H9 (cell line): ENCODE results near the gene SOX21. TPM values are rescaled to one million over a fixed set of nuclear protein-coding genes. Genes with fewer than 3 reads are reported as not detected.

Experiments
- DNase-seq: peaks from one replicate; pipeline ENCODE4 v3.0.0-alpha.2; 2017
- H2AFZ ChIP-seq: one replicate; pipeline ENCODE4 v1.6.1; 2013; ENCODE audit warnings: mild to moderate bottlenecking, low read length, control low read depth, moderate library complexity
- H2AK5ac ChIP-seq: 2 replicates; pipeline ENCODE4 v1.6.1; 2013; ENCODE audit warnings: low read length, control low read depth, mixed read lengths; ENCODE audit not compliant: insufficient read length
- H2BK120ac ChIP-seq: one replicate; pipeline ENCODE4 v1.6.1; 2013; ENCODE audit warnings: low read depth, mild to moderate bottlenecking, low read length, control low read depth, inconsistent platforms; ENCODE audit not compliant: poor library complexity, severe bottlenecking
- H2BK12ac ChIP-seq: 2 replicates; pipeline ENCODE4 v1.6.1; 2013; ENCODE audit warnings: low read length, control low read depth, mixed read lengths, low read depth; ENCODE audit not compliant: insufficient read length
- H2BK15ac ChIP-seq: 2 replicates; pipeline ENCODE4 v1.6.1; 2013; ENCODE audit warnings: low read depth, low read length, control low read depth
- H2BK20ac ChIP-seq: one replicate; pipeline ENCODE4 v1.6.1; 2013; ENCODE audit warnings: low read depth, mild to moderate bottlenecking, low read length, control low read depth, inconsistent platforms; ENCODE audit not compliant: poor library complexity, severe bottlenecking
- H2BK5ac ChIP-seq: 2 replicates; pipeline ENCODE4 v1.6.1; 2013; ENCODE audit warnings: low read length, control low read depth, mixed read lengths; ENCODE audit not compliant: insufficient read length
- H3K14ac ChIP-seq: 2 replicates; pipeline ENCODE4 v1.6.1; 2013; ENCODE audit warnings: low read length, control low read depth; ENCODE audit not compliant: insufficient read depth
- H3K18ac ChIP-seq: 2 replicates; pipeline ENCODE4 v1.6.1; 2013; ENCODE audit warnings: low read depth, mild to moderate bottlenecking, mixed read lengths, low read length, control low read depth; ENCODE audit not compliant: insufficient read length
- H3K23ac ChIP-seq: 2 replicates; pipeline ENCODE4 v1.6.1; 2013; ENCODE audit warnings: low read length, control low read depth, mixed read lengths, low read depth; ENCODE audit not compliant: insufficient read length
- H3K23me2 ChIP-seq: 2 replicates; pipeline ENCODE4 v1.6.1; 2013; ENCODE audit warnings: low read depth, mild to moderate bottlenecking, mixed read lengths, low read length, control low read depth; ENCODE audit not compliant: insufficient read length, poor library complexity, severe bottlenecking
- H3K27ac ChIP-seq: 2 replicates; pipeline ENCODE4 v1.5.1; 2013; ENCODE audit warnings: low read length, control low read depth, mixed read lengths, low read depth; ENCODE audit not compliant: insufficient read length
- H3K27me3 ChIP-seq: 2 replicates; pipeline ENCODE4 v1.6.1; 2013; ENCODE audit warnings: low read length, control low read depth, inconsistent platforms; ENCODE audit not compliant: insufficient read depth
- H3K4ac ChIP-seq: 2 replicates; pipeline ENCODE4 v1.6.1; 2013; ENCODE audit warnings: low read depth, mild to moderate bottlenecking, control low read depth, inconsistent platforms, low read length, moderate library complexity
- H3K4me1 ChIP-seq: 2 replicates; pipeline ENCODE4 v1.6.1; 2013; ENCODE audit warnings: low read length, control low read depth, inconsistent platforms; ENCODE audit not compliant: insufficient read depth
- H3K4me2 ChIP-seq: 2 replicates; pipeline ENCODE4 v1.6.1; 2013; ENCODE audit warnings: low read length, control low read depth, mixed read lengths; ENCODE audit not compliant: insufficient read length, insufficient read depth
- H3K56ac ChIP-seq: 2 replicates; pipeline ENCODE4 v1.6.1; 2013; ENCODE audit warnings: low read depth, mild to moderate bottlenecking, mixed read lengths, low read length, control low read depth; ENCODE audit not compliant: insufficient read length
- H3K79me1 ChIP-seq: 2 replicates; pipeline ENCODE4 v1.6.1; 2013; ENCODE audit warnings: low read depth, mild to moderate bottlenecking, moderate library complexity, low read length, control low read depth, inconsistent platforms; ENCODE audit not compliant: insufficient read depth, poor library complexity, severe bottlenecking
- H3K79me2 ChIP-seq: 2 replicates; pipeline ENCODE4 v1.6.1; 2013; ENCODE audit warnings: low read length, control low read depth, inconsistent platforms; ENCODE audit not compliant: insufficient read depth
- H3K9ac ChIP-seq: 2 replicates; pipeline ENCODE4 v1.6.1; 2013; ENCODE audit warnings: low read length, control low read depth, mixed read lengths; ENCODE audit not compliant: insufficient read length; ENCODE audit errors: extremely low read depth
- H3K9me3 ChIP-seq: one replicate; pipeline ENCODE4 v1.6.1; 2013; ENCODE audit warnings: low read depth, low read length, inconsistent platforms; ENCODE audit not compliant: control insufficient read depth
- H3T11ph ChIP-seq: one replicate; pipeline ENCODE4 v1.6.1; 2013; ENCODE audit warnings: mild to moderate bottlenecking, low read length, control low read depth, inconsistent platforms
- H4K20me1 ChIP-seq: one replicate; pipeline ENCODE4 v1.6.1; 2013; ENCODE audit not compliant: control insufficient read depth, insufficient read length, insufficient read depth
- H4K5ac ChIP-seq: 2 replicates; pipeline ENCODE4 v1.6.1; 2013; ENCODE audit warnings: low read depth, mild to moderate bottlenecking, mixed read lengths, low read length, control low read depth; ENCODE audit not compliant: insufficient read length
- H4K8ac ChIP-seq: replicated peaks from 2 replicates; pipeline ENCODE4 v1.6.1; 2013; ENCODE audit warnings: low read length, control low read depth, mixed read lengths, low read depth; ENCODE audit not compliant: insufficient read length
- H4K91ac ChIP-seq: 2 replicates; pipeline ENCODE4 v1.6.1; 2013; ENCODE audit warnings: low read depth, mild to moderate bottlenecking, moderate library complexity, mixed read lengths, low read length, control low read depth; ENCODE audit not compliant: insufficient read length
- H3K27ac Mint-ChIP-seq, 3 experiments: 2 replicates in 2 of 3; 3 replicates in 1 of 3; pipeline ENCODE4 v1.8.0; 2020 to 2021; ENCODE audit warnings: mixed read lengths in 3 of 3, mild to moderate bottlenecking in 1 of 3, moderate library complexity in 1 of 3
- H3K27me3 Mint-ChIP-seq: 2 replicates; pipeline ENCODE4 v1.8.0; 2021; ENCODE audit warnings: low read depth, mild to moderate bottlenecking, moderate library complexity, mixed read lengths
- H3K36me3 Mint-ChIP-seq, 3 experiments: 2 replicates in 2 of 3; 3 replicates in 1 of 3; pipeline ENCODE4 v1.8.0; 2020 to 2021; ENCODE audit warnings: low read depth in 3 of 3, mixed read lengths in 3 of 3; ENCODE audit not compliant: insufficient read depth in 1 of 3
- H3K4me1 Mint-ChIP-seq, 2 experiments: 2 replicates each; pipeline ENCODE4 v1.8.0; 2020; ENCODE audit warnings: mixed read lengths in 2 of 2
- H3K4me3 Mint-ChIP-seq, 2 experiments: 2 replicates in 1 of 2; 3 replicates in 1 of 2; pipeline ENCODE4 v1.8.0; 2020 to 2021; ENCODE audit warnings: mild to moderate bottlenecking in 2 of 2, mixed read lengths in 2 of 2, moderate library complexity in 1 of 2
- H3K9me3 Mint-ChIP-seq, 2 experiments: 2 replicates in 1 of 2; 3 replicates in 1 of 2; pipeline ENCODE4 v1.8.0; 2020; ENCODE audit warnings: mild to moderate bottlenecking in 2 of 2, mixed read lengths in 2 of 2, moderate library complexity in 1 of 2
- WGBS: extraction: QIAGEN DNeasy Blood & Tissue Kit; methylation state at CpG from one replicate; pipeline ENCODE4 v1.1.7; 2013; ENCODE audit warnings: missing lambda C conversion rate, low lambda C conversion rate, mixed read lengths; ENCODE audit not compliant: insufficient read length; ENCODE audit errors: extremely low coverage; 5-methylcytosine and 5-hydroxymethylcytosine counted together
- total RNA-seq: library from RNA; stranded (reverse); gene quantifications from 2 replicates; pipeline ENCODE4 v1.2.1, GENCODE V29; 2021
- TF ChIP-seq, protein P1 (sequence below): fragments of 200-600 bp; sonication (generic); conservative IDR thresholded peaks from 3 replicates; pipeline ENCODE4 v1.8.0; 2021; ENCODE audit warnings: antibody characterized with exemption, mild to moderate bottlenecking

The SOX21 gene
- total RNA-seq, 1 experiment from 2014 or later = 38.4 TPM

DNA sequence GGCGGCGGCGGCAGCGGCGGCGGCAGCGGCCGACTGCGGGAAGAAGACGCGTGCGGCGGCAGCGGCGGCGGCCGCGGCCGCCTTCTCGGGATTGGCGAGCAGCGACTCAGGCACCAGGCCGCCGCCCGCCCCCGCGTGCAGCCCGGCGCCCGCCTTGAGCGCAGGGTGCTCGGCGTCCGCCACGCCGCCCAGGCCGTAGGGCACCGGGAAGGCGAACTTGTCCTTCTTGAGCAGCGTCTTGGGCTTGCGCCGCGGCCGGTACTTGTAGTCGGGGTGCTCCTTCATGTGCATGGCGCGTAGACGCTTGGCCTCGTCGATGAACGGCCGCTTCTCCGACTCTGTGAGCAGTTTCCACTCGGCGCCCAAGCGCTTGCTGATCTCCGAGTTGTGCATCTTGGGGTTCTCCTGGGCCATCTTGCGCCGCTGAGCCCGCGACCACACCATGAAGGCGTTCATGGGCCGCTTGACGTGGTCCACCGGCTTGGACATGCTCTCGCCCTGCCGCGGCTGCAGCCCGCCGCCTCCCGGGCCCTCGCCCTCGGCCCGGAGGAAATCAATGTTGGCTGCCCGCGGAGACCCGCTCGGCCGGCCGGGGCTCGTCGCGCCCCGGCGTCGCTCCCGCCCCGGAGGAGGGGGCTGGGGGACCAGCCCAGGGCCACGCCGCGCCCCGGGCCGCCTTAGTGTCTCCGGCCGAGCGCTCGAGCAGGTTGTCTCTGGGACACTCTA is 621 bp downstream of the SOX21 start:
- no CpG with 5 or more reads among the region's 97 CpGs for WGBS
- Mint-ChIP-seq H3K27ac (no peak overlapping the region), H3K27me3 (peaks cover 70% of the 10 kb centered on the region), H3K36me3 (peaks cover 0 to 30% (median 7%) of the 10 kb centered on the region in 3 experiments; a peak in 5 of 7 replicates), H3K4me3 (peak overlapping the region; percentile 89), H3K9me3 (no peaks in the 10 kb centered on the region; a peak in 1 of 5 replicates), H3K4me1 (peaks cover 50 to 56% of the 10 kb centered on the region in 2 experiments)
- peaks cover 27% of the 10 kb centered on the region for H3K23me2 ChIP-seq
- no peak overlapping the region for H3T11ph ChIP-seq
- H4K20me1 ChIP-seq = no peaks in the 10 kb centered on the region
- H4K91ac ChIP-seq = no peak overlapping the region
- no peaks in the 10 kb centered on the region for H3K9me3 ChIP-seq
- H3K9ac ChIP-seq = no peak overlapping the region
- no peak overlapping the region for H3K18ac ChIP-seq
- H2AK5ac ChIP-seq = no peak overlapping the region
- H3K23ac ChIP-seq = no peak overlapping the region
- H3K79me2 ChIP-seq = no peaks in the 10 kb centered on the region
- H2BK120ac ChIP-seq = no peak overlapping the region
- H4K8ac ChIP-seq = no peak overlapping the region
- H3K4ac ChIP-seq = no peak overlapping the region
- no peak overlapping the region for H2BK20ac ChIP-seq
- no peak overlapping the region for H2AFZ ChIP-seq
- no peak overlapping the region for H2BK15ac ChIP-seq
- DNase-seq = peak; percentile 54
- H3K27ac ChIP-seq = no peak overlapping the region
- H3K4me1 ChIP-seq = peaks cover 3% of the 10 kb centered on the region; the same call in 1 of the 2 replicates
- H2BK5ac ChIP-seq = no peak overlapping the region
- peak overlapping the region; percentile 52 for H3K4me2 ChIP-seq
- H2BK12ac ChIP-seq = no peak overlapping the region
- no peaks in the 10 kb centered on the region for H3K79me1 ChIP-seq
- H3K27me3 ChIP-seq = peaks cover 30% of the 10 kb centered on the region; the same call in 1 of the 2 replicates
- TF ChIP-seq, protein P1, sequence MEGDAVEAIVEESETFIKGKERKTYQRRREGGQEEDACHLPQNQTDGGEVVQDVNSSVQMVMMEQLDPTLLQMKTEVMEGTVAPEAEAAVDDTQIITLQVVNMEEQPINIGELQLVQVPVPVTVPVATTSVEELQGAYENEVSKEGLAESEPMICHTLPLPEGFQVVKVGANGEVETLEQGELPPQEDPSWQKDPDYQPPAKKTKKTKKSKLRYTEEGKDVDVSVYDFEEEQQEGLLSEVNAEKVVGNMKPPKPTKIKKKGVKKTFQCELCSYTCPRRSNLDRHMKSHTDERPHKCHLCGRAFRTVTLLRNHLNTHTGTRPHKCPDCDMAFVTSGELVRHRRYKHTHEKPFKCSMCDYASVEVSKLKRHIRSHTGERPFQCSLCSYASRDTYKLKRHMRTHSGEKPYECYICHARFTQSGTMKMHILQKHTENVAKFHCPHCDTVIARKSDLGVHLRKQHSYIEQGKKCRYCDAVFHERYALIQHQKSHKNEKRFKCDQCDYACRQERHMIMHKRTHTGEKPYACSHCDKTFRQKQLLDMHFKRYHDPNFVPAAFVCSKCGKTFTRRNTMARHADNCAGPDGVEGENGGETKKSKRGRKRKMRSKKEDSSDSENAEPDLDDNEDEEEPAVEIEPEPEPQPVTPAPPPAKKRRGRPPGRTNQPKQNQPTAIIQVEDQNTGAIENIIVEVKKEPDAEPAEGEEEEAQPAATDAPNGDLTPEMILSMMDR = no peak
- H4K5ac ChIP-seq = no peak overlapping the region
- H3K56ac ChIP-seq = no peak overlapping the region
- peak overlapping the region; percentile 62; the same call in 1 of the 2 replicates for H3K14ac ChIP-seq
